Coronary artery (tissue), 2 donors: ENCODE measurements around the gene PCDHGC3.
A peak's percentile ranks its signal among the peaks of the same experiment; 100 is the strongest.

Source experiments
- DNase-seq: peaks from one replicate; pipeline ENCODE4 v3.0.0-alpha.2; 2017; ENCODE audit warnings: low spot score
- H3K27ac ChIP-seq, 2 donors: fragments of 200-600 bp; sonication (generic); one replicate each; pipeline ENCODE4 v1.5.1; 2016 to 2019
- H3K4me3 ChIP-seq: fragments of 200-600 bp; sonication (generic); 2 replicates; pipeline ENCODE4 v1.5.1; 2016; ENCODE audit warnings: mild to moderate bottlenecking, moderate library complexity
- CTCF ChIP-seq: fragments of 200-600 bp; sonication (generic); IDR thresholded peaks from one replicate; pipeline ENCODE4 v1.5.1; 2019; ENCODE audit warnings: antibody characterized with exemption

Gene PCDHGC3

GRCh38 chr5:141508440-141508797 lies 32.7 kb downstream of the PCDHGC3 start:
- Histone ChIP-seq H3K4me3 (peak overlapping the region; percentile 71), H3K27ac (peak overlapping the region; percentile 90 to 98)
- DNase-seq = no peak
- TF ChIP-seq CTCF = no peak

- no peak for TF ChIP-seq CTCF
- Histone ChIP-seq H3K27ac (peak overlapping the region; percentile 90 to 98), H3K4me3 (peak overlapping the region; percentile 71)
- DNase-seq = peak; percentile 93
Observed at GRCh38 chr5:141508798-141509611, 33.2 kb downstream of the PCDHGC3 start.

GRCh38 chr5:141510160-141510559 lies 34.4 kb downstream of the PCDHGC3 start:
- DNase-seq = peak; percentile 43
- Histone ChIP-seq H3K27ac (peak overlapping the region; percentile 90 to 98), H3K4me3 (no peak overlapping the region)
- no peak for TF ChIP-seq CTCF

GRCh38 chr5:141510850-141511601 lies 35.3 kb downstream of the PCDHGC3 start:
- peak; percentile 70 for DNase-seq
- no peak for TF ChIP-seq CTCF
- peak overlapping the region; percentile 10 to 98 for H3K27ac ChIP-seq
- H3K4me3 ChIP-seq = no peak overlapping the region

GRCh38 chr5:141511771-141512325 lies 36.1 kb downstream of the PCDHGC3 start:
- Histone ChIP-seq H3K27ac (peak overlapping the region; percentile 94 to 96), H3K4me3 (peak overlapping the region; percentile 82)
- TF ChIP-seq CTCF = no peak
- DNase-seq = no peak

GRCh38 chr5:141512390-141512910 lies 36.7 kb downstream of the PCDHGC3 start:
- peak; percentile 86 for TF ChIP-seq CTCF
- no peak for DNase-seq
- H3K27ac ChIP-seq = peak overlapping the region; percentile 94 to 96
- peak overlapping the region; percentile 82 for H3K4me3 ChIP-seq
